SK-N-SH (cell line): ENCODE data around the gene VAMP5. TPM values are rescaled to one million over a fixed set of nuclear protein-coding genes. Genes with fewer than 3 reads are reported as not detected.
"Not testable (repeated sequence)": the region's sequence is repeated elsewhere in the genome, so short reads cannot be mapped to it uniquely, and the experiment has no call there.

Experiments used
- CTCF ChIA-PET: fragments of 300-600, 350-600 bp; formaldehyde crosslinking; extraction: SDS; loops from one replicate; lab custom pipeline; 2021; lab: Yijun Ruan, JAX
- POLR2A ChIA-PET: fragments of 350-600 bp; sonication (Branson Sonifier 250); formaldehyde crosslinking; extraction: SDS; loops from one replicate; lab custom pipeline; 2020; ENCODE audit warnings: antibody characterized with exemption, inconsistent platforms; lab: Yijun Ruan, JAX
- DNase-seq: peaks from one replicate; pipeline ENCODE4 v3.0.0; 2012
- H2AFZ ChIP-seq: fragments of 200-600 bp; sonication (generic); 2 replicates; pipeline ENCODE4 v1.8.1; 2016; ENCODE audit warnings: antibody characterized with exemption, mild to moderate bottlenecking, low read depth
- H3F3A ChIP-seq: fragments of 200-600 bp; sonication (generic); replicated peaks from 2 replicates; pipeline ENCODE3; 2016; ENCODE audit warnings: antibody characterized with exemption, mild to moderate bottlenecking; ENCODE audit not compliant: insufficient read depth
- H3K27ac ChIP-seq, 2 experiments: fragments of 200-500 bp in 1 of 2; fragments of 200-600 bp in 1 of 2; sonication (Bioruptor generic) in 1 of 2; sonication (generic), shearing (Covaris generic) in 1 of 2; 2 replicates each; pipeline versions ENCODE4 v1.5.1 to v1.6.1; 2014 to 2016; ENCODE audit warnings: low read depth in 2 of 2, inconsistent platforms in 1 of 2, low read length in 1 of 2, mild to moderate bottlenecking in 1 of 2, mixed read lengths in 1 of 2
- H3K27me3 ChIP-seq: fragments of 200-600 bp; sonication (generic), shearing (Covaris generic); 2 replicates; pipeline ENCODE4 v1.6.1; 2016; ENCODE audit warnings: mixed run types; ENCODE audit not compliant: insufficient read depth
- H3K36me3 ChIP-seq, 2 experiments: fragments of 200-500 bp in 1 of 2; fragments of 200-600 bp in 1 of 2; sonication (Bioruptor generic) in 1 of 2; sonication (generic) in 1 of 2; replicated peaks in 1 of 2; 2 replicates each; pipeline versions ENCODE3 to v1.5.1; 2014 to 2016; ENCODE audit warnings: low read length in 1 of 2, mild to moderate bottlenecking in 1 of 2; ENCODE audit not compliant: insufficient read depth in 2 of 2, control insufficient read depth in 1 of 2
- H3K4me1 ChIP-seq, 2 experiments: fragments of 200-500 bp in 1 of 2; fragments of 200-600 bp in 1 of 2; sonication (Bioruptor generic) in 1 of 2; sonication (generic), shearing (Covaris generic) in 1 of 2; 2 replicates each; pipeline versions ENCODE4 v1.5.1 to v1.6.1; 2014 to 2016; ENCODE audit warnings: low read depth in 1 of 2, low read length in 1 of 2, mixed run types in 1 of 2; ENCODE audit not compliant: insufficient read depth in 2 of 2, control insufficient read depth in 1 of 2
- H3K4me2 ChIP-seq: fragments of 200-600 bp; sonication (generic), shearing (Covaris generic); 2 replicates; pipeline ENCODE4 v1.6.1; 2017; ENCODE audit warnings: mixed run types
- H3K4me3 ChIP-seq, 2 experiments: fragments of 200-500 bp in 1 of 2; fragments of 200-600 bp in 1 of 2; sonication (Bioruptor generic) in 1 of 2; sonication (generic), shearing (Covaris generic) in 1 of 2; 2 replicates each; pipeline versions ENCODE4 v1.5.1 to v1.8.1; 2014 to 2016; ENCODE audit warnings: low read depth in 2 of 2, inconsistent platforms in 1 of 2, low read length in 1 of 2, mild to moderate bottlenecking in 1 of 2, mixed read lengths in 1 of 2, moderate library complexity in 1 of 2
- H3K79me2 ChIP-seq: fragments of 200-600 bp; sonication (generic); 2 replicates; pipeline ENCODE4 v1.8.1; 2017; ENCODE audit warnings: mild to moderate bottlenecking; ENCODE audit not compliant: insufficient read depth
- H3K9ac ChIP-seq: fragments of 200-600 bp; sonication (generic); 2 replicates; pipeline ENCODE4 v1.6.1; 2017; ENCODE audit warnings: mixed run types
- H3K9me2 ChIP-seq: fragments of 200-600 bp; sonication (generic); 2 replicates; pipeline ENCODE4 v1.6.1; 2017; ENCODE audit warnings: mixed run types
- H3K9me3 ChIP-seq: fragments of 200-600 bp; sonication (generic); 2 replicates; pipeline ENCODE4 v1.6.1; 2017; ENCODE audit warnings: mixed run types, mild to moderate bottlenecking, moderate library complexity
- H4K20me1 ChIP-seq: fragments of 200-600 bp; sonication (generic); 2 replicates; pipeline ENCODE4 v1.6.1; 2017; ENCODE audit warnings: mild to moderate bottlenecking, mixed run types; ENCODE audit not compliant: insufficient read depth
- ELF1 ChIP-seq: IDR thresholded peaks from 2 replicates; pipeline ENCODE4 v1.4.0; 2012
- EP300 ChIP-seq, 2 experiments: IDR thresholded peaks; 2 replicates each; pipeline versions ENCODE4 v1.4.0 to v1.6.1; 2012; ENCODE audit warnings: borderline replicate concordance in 1 of 2, low read depth in 1 of 2, low read length in 1 of 2
- FOSL2 ChIP-seq: IDR thresholded peaks from 2 replicates; pipeline ENCODE4 v1.4.0; 2012; ENCODE audit warnings: low read depth, mild to moderate bottlenecking, moderate library complexity, borderline replicate concordance
- FOXJ3 ChIP-seq: sonication (generic); formaldehyde crosslinking; IDR thresholded peaks from 2 replicates; pipeline ENCODE4 v1.5.1; 2020; ENCODE audit warnings: mild to moderate bottlenecking, missing genetic modification reagents
- GATA2 ChIP-seq: sonication (generic); formaldehyde crosslinking; IDR thresholded peaks from 2 replicates; pipeline ENCODE4 v1.5.0; 2020; ENCODE audit warnings: mild to moderate bottlenecking, missing genetic modification reagents
- MEF2A ChIP-seq: IDR thresholded peaks from 2 replicates; pipeline ENCODE4 v1.4.0; 2012; ENCODE audit warnings: low read depth, borderline replicate concordance
- NFIC ChIP-seq: IDR thresholded peaks from 2 replicates; pipeline ENCODE4 v1.4.0; 2012; ENCODE audit warnings: borderline replicate concordance
- REST ChIP-seq: IDR thresholded peaks from 2 replicates; pipeline ENCODE4 v1.6.1; 2012; ENCODE audit warnings: mild to moderate bottlenecking, low read depth, low read length, moderate library complexity
- RXRA ChIP-seq: IDR thresholded peaks from 2 replicates; pipeline ENCODE4 v1.4.0; 2012; ENCODE audit warnings: low read depth, mild to moderate bottlenecking, borderline replicate concordance
- SIN3A ChIP-seq: IDR thresholded peaks from 2 replicates; pipeline ENCODE4 v1.6.1; 2012; ENCODE audit warnings: low read depth, mild to moderate bottlenecking, low read length, moderate library complexity, borderline replicate concordance
- SMC3 ChIP-seq: IDR thresholded peaks from 2 replicates; pipeline ENCODE4 v1.6.1; 2012; ENCODE audit warnings: low read depth, low read length, improper control_type of control experiment
- USF1 ChIP-seq: IDR thresholded peaks from 2 replicates; pipeline ENCODE4 v1.4.0; 2012; ENCODE audit warnings: low read depth, borderline replicate concordance
- YY1 ChIP-seq: IDR thresholded peaks from 2 replicates; pipeline ENCODE4 v1.4.0; 2012; ENCODE audit warnings: low read depth, mild to moderate bottlenecking
- WGBS: methylation state at CpG from one replicate; pipeline ENCODE4 v1.1.6; 2017; ENCODE audit warnings: low lambda C conversion rate; 5-methylcytosine and 5-hydroxymethylcytosine counted together
- polyA plus RNA-seq, 3 experiments: library from polyadenylated mRNA; depleted of rRNA; stranded (reverse); fragments of >200 nt; gene quantifications; 2 replicates each; pipeline ENCODE4 v1.2.3, GENCODE V29; 2012
- TF ChIP-seq, protein P1 (sequence below): IDR thresholded peaks from 2 replicates; pipeline ENCODE4 v1.4.0; 2012; ENCODE audit warnings: low read depth
- TF ChIP-seq, protein P2 (sequence below): fragments of 200-600 bp; sonication (generic); IDR thresholded peaks from 2 replicates; pipeline ENCODE4 v1.6.1; 2017; ENCODE audit warnings: antibody characterized with exemption, mild to moderate bottlenecking, moderate library complexity

VAMP5 gene
- polyA plus RNA-seq, 1 of the 3 experiments (the other 2 are of a cell fraction): 12.0 TPM

GRCh38 chr2:85614757-85615156 is 30.5 kb downstream of the VAMP5 start:
- H3K27me3 ChIP-seq, H3K9me2 ChIP-seq, H3K9me3 ChIP-seq, H3K36me3 ChIP-seq, H3K27ac ChIP-seq, POLR2A ChIA-PET, H3K9ac ChIP-seq, DNase-seq, H2AFZ ChIP-seq, H3K4me2 ChIP-seq, H3K4me3 ChIP-seq: not testable (repeated sequence)
- H3F3A ChIP-seq: peaks cover 22% of the 10 kb centered on the region
- peaks cover 15% of the 10 kb centered on the region for H4K20me1 ChIP-seq
- 100% methylated on average over 7 of the region's 7 CpGs for WGBS
- CTCF ChIA-PET: interaction anchor here (1.1 kb wide), 1 partner anchor 23 kb away, joined by 3 read pairs; no protein-coding TSS in a partner anchor
- peaks cover 9 to 17% of the 10 kb centered on the region in 2 experiments; a peak in 3 of 4 replicates for H3K4me1 ChIP-seq
- peaks cover 82% of the 10 kb centered on the region for H3K79me2 ChIP-seq

- Histone ChIP-seq H3F3A (peaks cover 22% of the 10 kb centered on the region), H3K36me3 (peaks cover 3 to 7% of the 10 kb centered on the region in 2 experiments), H4K20me1 (peaks cover 15% of the 10 kb centered on the region), H3K4me3 (no peak overlapping the region), H3K9ac (no peak overlapping the region), H3K4me1 (peaks cover 9 to 14% of the 10 kb centered on the region in 2 experiments; a peak in 3 of 4 replicates), H3K79me2 (peaks cover 82% of the 10 kb centered on the region), H3K4me2 (peak overlapping the region; percentile 93; the same call in 1 of the 2 replicates), H3K9me2 (no peaks in the 10 kb centered on the region), H3K27me3 (no peaks in the 10 kb centered on the region), H2AFZ (peak overlapping the region; percentile 97; the same call in 1 of the 2 replicates), H3K27ac (peak overlapping the region in 1 of 2 experiments; percentile 88; a peak in 1 of 4 replicates), H3K9me3 (no peaks in the 10 kb centered on the region)
- TF ChIP-seq EP300 (IDR thresholded peaks at IDR 0.05; ENCODE audit: borderline replicate concordance in 1 of 2, low read depth in 1 of 2, low read length in 1 of 2) (no peak), FOSL2 (no peak), ELF1 (no peak), SIN3A (no peak), RXRA (no peak), SMC3 (no peak), YY1 (no peak), USF1 (no peak), MEF2A (no peak), REST (no peak), GATA2 (CRISPR knock-in tag) (no peak), FOXJ3 (CRISPR knock-in tag) (no peak), NFIC (no peak)
- TF ChIP-seq, protein P1, sequence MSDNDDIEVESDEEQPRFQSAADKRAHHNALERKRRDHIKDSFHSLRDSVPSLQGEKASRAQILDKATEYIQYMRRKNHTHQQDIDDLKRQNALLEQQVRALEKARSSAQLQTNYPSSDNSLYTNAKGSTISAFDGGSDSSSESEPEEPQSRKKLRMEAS: no peak
- TF ChIP-seq, protein P2, sequence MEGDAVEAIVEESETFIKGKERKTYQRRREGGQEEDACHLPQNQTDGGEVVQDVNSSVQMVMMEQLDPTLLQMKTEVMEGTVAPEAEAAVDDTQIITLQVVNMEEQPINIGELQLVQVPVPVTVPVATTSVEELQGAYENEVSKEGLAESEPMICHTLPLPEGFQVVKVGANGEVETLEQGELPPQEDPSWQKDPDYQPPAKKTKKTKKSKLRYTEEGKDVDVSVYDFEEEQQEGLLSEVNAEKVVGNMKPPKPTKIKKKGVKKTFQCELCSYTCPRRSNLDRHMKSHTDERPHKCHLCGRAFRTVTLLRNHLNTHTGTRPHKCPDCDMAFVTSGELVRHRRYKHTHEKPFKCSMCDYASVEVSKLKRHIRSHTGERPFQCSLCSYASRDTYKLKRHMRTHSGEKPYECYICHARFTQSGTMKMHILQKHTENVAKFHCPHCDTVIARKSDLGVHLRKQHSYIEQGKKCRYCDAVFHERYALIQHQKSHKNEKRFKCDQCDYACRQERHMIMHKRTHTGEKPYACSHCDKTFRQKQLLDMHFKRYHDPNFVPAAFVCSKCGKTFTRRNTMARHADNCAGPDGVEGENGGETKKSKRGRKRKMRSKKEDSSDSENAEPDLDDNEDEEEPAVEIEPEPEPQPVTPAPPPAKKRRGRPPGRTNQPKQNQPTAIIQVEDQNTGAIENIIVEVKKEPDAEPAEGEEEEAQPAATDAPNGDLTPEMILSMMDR: no peak
- DNase-seq: no peak
- ChIA-PET POLR2A (interaction anchor here (1.7 kb wide), 1 partner anchor 22 kb away, joined by 6 read pairs; no protein-coding TSS in a partner anchor), CTCF (interaction anchor here (0.7 to 1.1 kb wide), 2 partner anchors 21 to 22 kb away, joined by 3 read pairs; no protein-coding TSS in a partner anchor)
- 90% methylated on average over 14 of the region's 17 CpGs for WGBS
Observed at GRCh38 chr2:85615413-85615728, 31.1 kb downstream of the VAMP5 start.

DNA sequence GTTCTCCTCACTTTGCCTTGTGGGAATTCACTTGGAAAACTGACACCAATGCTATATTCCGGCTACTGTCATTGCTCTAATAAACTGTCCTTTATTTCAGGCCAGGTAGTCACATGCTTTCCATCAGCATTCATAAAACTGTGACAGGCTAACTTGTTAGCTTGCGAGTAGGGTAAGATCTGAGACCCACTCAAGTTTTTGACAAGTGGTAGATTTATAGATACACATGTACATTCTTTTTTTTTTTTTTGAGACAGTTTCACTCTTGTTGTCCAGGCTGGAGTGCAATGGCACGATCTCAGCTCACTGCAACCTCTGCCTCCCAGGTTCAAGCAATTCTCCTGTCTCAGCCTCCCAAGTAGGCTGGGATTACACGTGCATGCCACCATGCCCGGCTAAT is 33.5 kb downstream of the VAMP5 start:
- WGBS: 91% methylated on average over 5 of the region's 5 CpGs
- CTCF ChIA-PET: interaction anchor here (2.0 kb wide), 1 partner anchor 19 kb away, joined by 12 read pairs; no protein-coding TSS in a partner anchor
- Histone ChIP-seq H3K4me3 (peak overlapping the region in 1 of 2 experiments; percentile 93; a peak in 2 of 4 replicates), H3F3A (peaks cover 15% of the 10 kb centered on the region), H4K20me1 (peaks cover 15% of the 10 kb centered on the region), H3K4me2 (peak overlapping the region; percentile 93), H3K36me3 (peaks cover 20 to 24% of the 10 kb centered on the region in 2 experiments), H3K79me2 (peaks cover 80% of the 10 kb centered on the region)
- H3K4me1 ChIP-seq, H3K9me2 ChIP-seq, DNase-seq, H3K27ac ChIP-seq, H3K27me3 ChIP-seq, H3K9ac ChIP-seq, H2AFZ ChIP-seq, H3K9me3 ChIP-seq, POLR2A ChIA-PET: not testable (repeated sequence)
